Measurements from ENCODE around the gene TRMT1L. TPM values are rescaled to one million over a fixed set of nuclear protein-coding genes. Genes with fewer than 3 reads are reported as not detected.

TRMT1L gene
- total RNA-seq, 4 donors from 2014 or later = 7.6 to 19.1 (median 14.1) TPM

DNA sequence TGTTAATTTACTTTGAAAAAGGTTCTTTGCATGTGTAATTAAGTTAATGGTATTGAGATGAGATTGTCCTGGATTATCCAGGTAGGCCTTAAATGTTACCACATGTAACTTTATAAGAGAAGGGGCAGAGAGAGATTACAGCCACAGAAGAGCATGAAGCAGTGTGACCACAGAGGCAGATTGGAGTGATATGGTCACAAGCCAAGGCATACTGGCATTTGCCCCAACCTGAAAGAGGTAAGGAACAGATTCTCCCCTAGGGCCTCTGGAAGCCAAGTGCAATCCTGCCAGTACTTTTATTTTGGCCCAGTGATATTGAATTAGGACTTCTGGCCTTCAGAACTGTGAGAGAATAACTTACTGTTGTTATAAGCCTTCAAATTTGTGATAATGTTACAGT is 88.4 kb downstream of the TRMT1L start:
- Histone ChIP-seq H3K4me1 (peaks cover 7% of the 10 kb centered on the region), H3K4me3 (no peak overlapping the region), H3K27ac (no peak overlapping the region), H3K9me3 (no peaks in the 10 kb centered on the region), H3K36me3 (no peaks in the 10 kb centered on the region), H3K27me3 (no peaks in the 10 kb centered on the region)
- DNase-seq (ENCODE audit: low spot score in 2 of 2) = no peak
- TF ChIP-seq POLR2A (IDR thresholded peaks at IDR 0.05) = no peak
- no peak for TF ChIP-seq EP300 (IDR thresholded peaks at IDR 0.05)
- no peak for TF ChIP-seq POLR2AphosphoS5 (IDR thresholded peaks at IDR 0.05)
- TF ChIP-seq, protein P1, sequence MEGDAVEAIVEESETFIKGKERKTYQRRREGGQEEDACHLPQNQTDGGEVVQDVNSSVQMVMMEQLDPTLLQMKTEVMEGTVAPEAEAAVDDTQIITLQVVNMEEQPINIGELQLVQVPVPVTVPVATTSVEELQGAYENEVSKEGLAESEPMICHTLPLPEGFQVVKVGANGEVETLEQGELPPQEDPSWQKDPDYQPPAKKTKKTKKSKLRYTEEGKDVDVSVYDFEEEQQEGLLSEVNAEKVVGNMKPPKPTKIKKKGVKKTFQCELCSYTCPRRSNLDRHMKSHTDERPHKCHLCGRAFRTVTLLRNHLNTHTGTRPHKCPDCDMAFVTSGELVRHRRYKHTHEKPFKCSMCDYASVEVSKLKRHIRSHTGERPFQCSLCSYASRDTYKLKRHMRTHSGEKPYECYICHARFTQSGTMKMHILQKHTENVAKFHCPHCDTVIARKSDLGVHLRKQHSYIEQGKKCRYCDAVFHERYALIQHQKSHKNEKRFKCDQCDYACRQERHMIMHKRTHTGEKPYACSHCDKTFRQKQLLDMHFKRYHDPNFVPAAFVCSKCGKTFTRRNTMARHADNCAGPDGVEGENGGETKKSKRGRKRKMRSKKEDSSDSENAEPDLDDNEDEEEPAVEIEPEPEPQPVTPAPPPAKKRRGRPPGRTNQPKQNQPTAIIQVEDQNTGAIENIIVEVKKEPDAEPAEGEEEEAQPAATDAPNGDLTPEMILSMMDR (IDR thresholded peaks at IDR 0.05) = no peak

Other genes with a start within 250 kb of the TRMT1L start
- gene NIBAN1, start 182.4 kb downstream of the TRMT1L start, total RNA-seq = 10 to 100 TPM; 13.4 to 23.9 (median 18.2) TPM
- 10 to 100 TPM; 11.3 to 18.6 (median 16.2) TPM for gene RNF2, start 111.4 kb downstream of the TRMT1L start, total RNA-seq
- gene SWT1, start 214 bp upstream of the TRMT1L start, total RNA-seq = 10 to 100 TPM in 1 of 4 donors, 1 to 10 TPM in 3; 3.4 to 11.2 (median 5.8) TPM
- 100 to 1,000 TPM; 116 to 189 (median 145) TPM for gene IVNS1ABP, start 160.3 kb upstream of the TRMT1L start, total RNA-seq